HepG2 (cell line): ENCODE measurements around the gene DNPEP. TPM values are rescaled to one million over a fixed set of nuclear protein-coding genes. Genes with fewer than 3 reads are reported as not detected.

Experiments used
- AHR ChIP-seq: IDR thresholded peaks from 2 replicates; pipeline ENCODE4 v1.6.1; 2018; ENCODE audit warnings: missing genetic modification reagents, missing compliant biosample characterization
- CENPX ChIP-seq: sonication (generic); formaldehyde crosslinking; IDR thresholded peaks from 2 replicates; pipeline ENCODE4 v1.9.0; 2021; ENCODE audit warnings: mild to moderate bottlenecking, missing genetic modification reagents, moderate library complexity
- ELF1 ChIP-seq: sonication (generic); formaldehyde crosslinking; IDR thresholded peaks from 2 replicates; pipeline ENCODE4 v1.4.0; 2020; ENCODE audit warnings: missing genetic modification reagents
- GATAD2A ChIP-seq: IDR thresholded peaks from 2 replicates; pipeline ENCODE4 v1.6.1; 2016
- IKZF5 ChIP-seq: IDR thresholded peaks from 2 replicates; pipeline ENCODE4 v1.6.1; 2018; ENCODE audit warnings: missing genetic modification reagents, mild to moderate bottlenecking, missing compliant biosample characterization
- LCORL ChIP-seq, 2 experiments: fragments of 450-650 bp in 1 of 2; sonication (generic) in 1 of 2; formaldehyde crosslinking in 1 of 2; IDR thresholded peaks; 2 replicates each; pipeline versions ENCODE4 v1.5.0 to v1.6.1; 2017 to 2020; ENCODE audit warnings: antibody characterized with exemption in 1 of 2, missing genetic modification reagents in 1 of 2
- MEIS1 ChIP-seq: sonication (generic); formaldehyde crosslinking; IDR thresholded peaks from 2 replicates; pipeline ENCODE4 v1.9.0; 2021; ENCODE audit warnings: mild to moderate bottlenecking, missing genetic modification reagents, moderate library complexity, borderline replicate concordance
- NFYB ChIP-seq: sonication (generic); formaldehyde crosslinking; IDR thresholded peaks from 2 replicates; pipeline ENCODE4 v1.4.0; 2020; ENCODE audit warnings: missing genetic modification reagents
- NR2F6 ChIP-seq, 2 experiments: IDR thresholded peaks; 2 replicates each; pipeline ENCODE4 v1.6.1; 2016; ENCODE audit warnings: antibody characterized with exemption in 1 of 2, mild to moderate bottlenecking in 1 of 2
- PHF8 ChIP-seq: sonication (generic); formaldehyde crosslinking; IDR thresholded peaks from 2 replicates; pipeline ENCODE4 v1.5.0; 2020; ENCODE audit warnings: missing genetic modification reagents
- PITX1 ChIP-seq: sonication (generic); formaldehyde crosslinking; IDR thresholded peaks from 2 replicates; pipeline ENCODE4 v1.5.1; 2020; ENCODE audit warnings: mild to moderate bottlenecking, missing genetic modification reagents
- TFAP4 ChIP-seq: sonication (generic); IDR thresholded peaks from 2 replicates; pipeline ENCODE4 v1.6.1; 2016; ENCODE audit warnings: low read depth, borderline replicate concordance
- ZC3H4 ChIP-seq: sonication (generic); formaldehyde crosslinking; IDR thresholded peaks from 2 replicates; pipeline ENCODE4 v1.4.0; 2020; ENCODE audit warnings: missing genetic modification reagents, borderline replicate concordance
- ZFP37 ChIP-seq: sonication (generic); formaldehyde crosslinking; IDR thresholded peaks from 2 replicates; pipeline ENCODE4 v1.4.0; 2020; ENCODE audit warnings: missing genetic modification reagents, borderline replicate concordance
- ZNF430 ChIP-seq: sonication (generic); formaldehyde crosslinking; IDR thresholded peaks from 2 replicates; pipeline ENCODE4 v1.9.0; 2021; ENCODE audit warnings: mild to moderate bottlenecking, missing genetic modification reagents
- ZNF564 ChIP-seq: sonication (generic); formaldehyde crosslinking; IDR thresholded peaks from 2 replicates; pipeline ENCODE4 v1.8.1; 2023; ENCODE audit warnings: mild to moderate bottlenecking, missing genetic modification reagents
- ZNF569 ChIP-seq: sonication (generic); formaldehyde crosslinking; IDR thresholded peaks from 2 replicates; pipeline ENCODE4 v1.5.0; 2020; ENCODE audit warnings: mild to moderate bottlenecking, missing genetic modification reagents, moderate library complexity, borderline replicate concordance
- ZNF570 ChIP-seq: sonication (generic); formaldehyde crosslinking; IDR thresholded peaks from 2 replicates; pipeline ENCODE4 v1.4.0; 2020; ENCODE audit warnings: mild to moderate bottlenecking, missing genetic modification reagents, borderline replicate concordance
- ZNF724P ChIP-seq: sonication (generic); formaldehyde crosslinking; IDR thresholded peaks from 2 replicates; pipeline ENCODE4 v1.8.0; 2022; ENCODE audit warnings: missing genetic modification reagents, borderline replicate concordance
- ZNF891 ChIP-seq: sonication (generic); formaldehyde crosslinking; IDR thresholded peaks from 2 replicates; pipeline ENCODE4 v1.5.0; 2020; ENCODE audit warnings: mild to moderate bottlenecking, missing genetic modification reagents
- polyA plus RNA-seq, 8 experiments: library from polyadenylated mRNA; depleted of rRNA in 3 of 8; stranded (reverse) in 7 of 8; unstranded in 1 of 8; fragments of >200 nt; fragmentation: Illumina TruSeq in 4 of 8; extraction: Trizol in 4 of 8; gene quantifications; 2 replicates each; pipeline versions ENCODE4 v1.2.1 to v1.2.3, GENCODE V29; 2011 to 2016; ENCODE audit warnings: low read depth in 4 of 8, missing spikeins in 1 of 8, mixed read lengths in 1 of 8; ENCODE audit not compliant: insufficient read depth in 1 of 8
- total RNA-seq, 5 experiments: library from RNA; depleted of rRNA; stranded (reverse); fragments of >200 nt; fragmentation: Illumina TruSeq; extraction: Trizol; gene quantifications; 2 replicates each; pipeline ENCODE4 v1.2.3, GENCODE V29; 2016; ENCODE audit warnings: low read depth in 1 of 5
- TF ChIP-seq, protein P1 (sequence below): sonication (generic); formaldehyde crosslinking; IDR thresholded peaks from 2 replicates; pipeline ENCODE4 v1.8.0; 2022; ENCODE audit warnings: mild to moderate bottlenecking, missing genetic modification reagents, moderate library complexity
- TF ChIP-seq, protein P2 (sequence below): sonication (generic); formaldehyde crosslinking; IDR thresholded peaks from 2 replicates; pipeline ENCODE4 v1.5.0; 2020; ENCODE audit warnings: missing genetic modification reagents
- TF ChIP-seq, protein P3 (sequence below): sonication (generic); formaldehyde crosslinking; IDR thresholded peaks from 2 replicates; pipeline ENCODE4 v1.4.0; 2020; ENCODE audit warnings: mild to moderate bottlenecking, missing genetic modification reagents

DNPEP gene
- total and polyA plus RNA-seq, 2 of the 13 experiments (the other 11 are each of a cell fraction or from before 2014, with no cell fraction given) = 104 to 109 TPM

DNA sequence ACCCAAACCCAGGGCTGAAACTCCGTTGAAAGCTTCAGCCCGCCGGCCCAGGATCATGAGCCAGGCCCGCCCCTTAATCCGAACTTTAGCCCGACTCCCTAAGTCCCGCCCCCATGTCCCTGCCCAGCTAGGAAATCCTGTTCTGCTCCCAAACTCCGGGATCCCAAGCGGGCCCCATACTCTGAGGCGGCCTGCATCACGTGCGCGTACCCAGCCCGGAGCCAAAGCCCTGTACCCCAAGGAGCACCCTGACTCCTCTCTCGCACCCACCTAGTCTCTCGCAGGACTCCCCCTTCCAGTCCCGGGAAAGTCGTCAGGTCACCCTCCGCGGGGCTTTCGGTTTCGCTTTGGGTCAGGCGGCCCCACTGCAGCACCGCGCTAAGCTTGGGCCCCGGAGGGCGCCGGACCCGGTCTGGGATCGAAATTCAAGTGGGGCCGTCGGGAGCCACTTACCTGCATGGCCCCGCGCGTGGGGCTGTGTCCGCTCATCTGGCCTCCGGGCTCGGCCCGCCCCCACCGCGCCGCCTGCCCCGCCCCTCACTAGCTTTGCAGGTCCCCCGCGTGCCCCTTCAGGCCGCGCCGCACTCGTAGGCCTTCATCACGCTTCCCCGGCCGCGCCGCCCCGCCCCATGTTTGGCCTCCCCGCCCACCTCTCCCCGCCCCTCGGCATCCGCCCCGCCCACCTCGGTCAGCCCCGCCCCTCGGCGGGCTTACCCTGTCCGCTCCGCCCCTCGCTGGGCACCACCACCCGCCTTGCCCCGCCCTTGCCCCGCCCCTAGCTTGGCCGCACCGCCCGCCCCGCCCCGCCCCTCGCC is at the start of gene DNPEP (continued):
- TF ChIP-seq, protein P1, sequence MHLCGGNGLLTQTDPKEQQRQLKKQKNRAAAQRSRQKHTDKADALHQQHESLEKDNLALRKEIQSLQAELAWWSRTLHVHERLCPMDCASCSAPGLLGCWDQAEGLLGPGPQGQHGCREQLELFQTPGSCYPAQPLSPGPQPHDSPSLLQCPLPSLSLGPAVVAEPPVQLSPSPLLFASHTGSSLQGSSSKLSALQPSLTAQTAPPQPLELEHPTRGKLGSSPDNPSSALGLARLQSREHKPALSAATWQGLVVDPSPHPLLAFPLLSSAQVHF (CRISPR knock-in tag) = no peak
- TF ChIP-seq LCORL (IDR thresholded peaks at IDR 0.05) = no peak
- peak; percentile 66; the same call in 1 of the 2 replicates for TF ChIP-seq LCORL (CRISPR knock-in tag; IDR thresholded peaks at IDR 0.05)
- no peak for TF ChIP-seq CENPX (CRISPR knock-in tag)
- TF ChIP-seq, protein P2, sequence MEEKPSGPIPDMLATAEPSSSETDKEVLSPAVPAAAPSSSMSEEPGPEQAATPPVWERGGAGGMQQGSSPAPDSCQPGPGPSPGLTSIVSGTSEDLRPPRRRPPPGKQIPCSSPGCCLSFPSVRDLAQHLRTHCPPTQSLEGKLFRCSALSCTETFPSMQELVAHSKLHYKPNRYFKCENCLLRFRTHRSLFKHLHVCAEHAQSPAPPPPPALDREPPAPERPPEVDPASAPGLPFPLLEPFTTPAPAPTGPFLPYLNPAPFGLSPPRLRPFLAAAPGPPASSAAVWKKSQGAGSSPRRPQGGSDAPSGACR (CRISPR knock-in tag) = peak; percentile 83; the same call in 1 of the 2 replicates
- peak; percentile 95 for TF ChIP-seq PHF8
- TF ChIP-seq, protein P3, sequence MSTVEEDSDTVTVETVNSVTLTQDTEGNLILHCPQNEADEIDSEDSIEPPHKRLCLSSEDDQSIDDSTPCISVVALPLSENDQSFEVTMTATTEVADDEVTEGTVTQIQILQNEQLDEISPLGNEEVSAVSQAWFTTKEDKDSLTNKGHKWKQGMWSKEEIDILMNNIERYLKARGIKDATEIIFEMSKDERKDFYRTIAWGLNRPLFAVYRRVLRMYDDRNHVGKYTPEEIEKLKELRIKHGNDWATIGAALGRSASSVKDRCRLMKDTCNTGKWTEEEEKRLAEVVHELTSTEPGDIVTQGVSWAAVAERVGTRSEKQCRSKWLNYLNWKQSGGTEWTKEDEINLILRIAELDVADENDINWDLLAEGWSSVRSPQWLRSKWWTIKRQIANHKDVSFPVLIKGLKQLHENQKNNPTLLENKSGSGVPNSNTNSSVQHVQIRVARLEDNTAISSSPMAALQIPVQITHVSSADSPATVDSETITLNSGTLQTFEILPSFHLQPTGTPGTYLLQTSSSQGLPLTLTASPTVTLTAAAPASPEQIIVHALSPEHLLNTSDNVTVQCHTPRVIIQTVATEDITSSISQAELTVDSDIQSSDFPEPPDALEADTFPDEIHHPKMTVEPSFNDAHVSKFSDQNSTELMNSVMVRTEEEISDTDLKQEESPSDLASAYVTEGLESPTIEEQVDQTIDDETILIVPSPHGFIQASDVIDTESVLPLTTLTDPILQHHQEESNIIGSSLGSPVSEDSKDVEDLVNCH (CRISPR knock-in tag) = no peak
- 0 out of 2 replicates have a peak, but pooled peaks have one; percentile 18 for TF ChIP-seq ELF1 (CRISPR knock-in tag)
- TF ChIP-seq NR2F6 (IDR thresholded peaks at IDR 0.05) = no peak
- TF ChIP-seq NR2F6 (CRISPR knock-in tag; IDR thresholded peaks at IDR 0.05) = 0 out of 2 replicates have a peak, but pooled peaks have one; percentile 25
- TF ChIP-seq MEIS1 = 0 out of 2 replicates have a peak, but pooled peaks have one; percentile 39
- peak; percentile 75 for TF ChIP-seq IKZF5 (CRISPR knock-in tag)
- no peak; the same call in 1 of the 2 replicates for TF ChIP-seq ZNF724P (CRISPR knock-in tag)
- peak; percentile 47 for TF ChIP-seq NFYB
- TF ChIP-seq ZNF891 = peak; percentile 83
- no peak for TF ChIP-seq ZNF570 (CRISPR knock-in tag)
- no peak for TF ChIP-seq ZNF430 (CRISPR knock-in tag)
- peak; percentile 56; the same call in 1 of the 2 replicates for TF ChIP-seq ZNF564 (CRISPR knock-in tag)
- TF ChIP-seq AHR (CRISPR knock-in tag) = 0 out of 2 replicates have a peak, but pooled peaks have one; percentile 40
- TF ChIP-seq ZFP37 (CRISPR knock-in tag) = no peak
- TF ChIP-seq TFAP4 = no peak
- peak; percentile 25; the same call in 1 of the 2 replicates for TF ChIP-seq GATAD2A (CRISPR knock-in tag)
- TF ChIP-seq PITX1 = peak; percentile 68; the same call in 1 of the 2 replicates
- TF ChIP-seq ZNF569 = no peak
- peak; percentile 65; the same call in 1 of the 2 replicates for TF ChIP-seq ZC3H4 (CRISPR knock-in tag)
